K562 (cell line): ENCODE data around the gene FAM83F. TPM values are rescaled to one million over a fixed set of nuclear protein-coding genes. Genes with fewer than 3 reads are reported as not detected.

ENCODE experiments used
- PTBP1 ChIP-seq: fragments of 200-400 bp; formaldehyde crosslinking; IDR thresholded peaks from 2 replicates; pipeline ENCODE4 v1.6.1; 2017; ENCODE audit warnings: low read depth, low read length
- TRIM25 ChIP-seq: fragments of 450-650 bp; IDR thresholded peaks from 2 replicates; pipeline ENCODE4 v1.7.0; 2016; ENCODE audit warnings: borderline replicate concordance
- TSHZ1 ChIP-seq: fragments of 250-450 bp; sonication (Bioruptor Pico); IDR thresholded peaks from 2 replicates; pipeline ENCODE4 v1.4.0; 2020; ENCODE audit warnings: mild to moderate bottlenecking, moderate library complexity
- polyA plus RNA-seq, 8 experiments: library from polyadenylated mRNA; depleted of rRNA in 4 of 8; stranded (reverse) in 5 of 8; unstranded in 3 of 8; fragments of >200 nt; fragmentation: Nextera tagmentation in 2 of 8; fragmentation: Illumina TruSeq in 1 of 8; extraction: Ambion mirVana in 2 of 8; extraction: Trizol in 1 of 8; gene quantifications; 2 replicates each; pipeline versions ENCODE4 v1.2.1 to v1.2.3, GENCODE V29; 2011 to 2014; ENCODE audit warnings: inconsistent platforms in 1 of 8, missing spikeins in 1 of 8
- total RNA-seq, 7 experiments: library from RNA; depleted of rRNA in 6 of 7; stranded (reverse); fragments of >200 nt in 6 of 7; fragmentation: Illumina TruSeq in 2 of 7; extraction: Trizol in 2 of 7; gene quantifications; 2 replicates each; pipeline versions ENCODE4 v1.2.1 to v1.2.3, GENCODE V29; 2011 to 2021; ENCODE audit warnings: low replicate concordance in 1 of 7

The FAM83F gene
- total and polyA plus RNA-seq, 9 of the 15 experiments (the other 6 are each of a cell fraction or from before 2014, with no cell fraction given) = under 0.01 to 0.13 (median 0.04) TPM; not detected in 1

DNA sequence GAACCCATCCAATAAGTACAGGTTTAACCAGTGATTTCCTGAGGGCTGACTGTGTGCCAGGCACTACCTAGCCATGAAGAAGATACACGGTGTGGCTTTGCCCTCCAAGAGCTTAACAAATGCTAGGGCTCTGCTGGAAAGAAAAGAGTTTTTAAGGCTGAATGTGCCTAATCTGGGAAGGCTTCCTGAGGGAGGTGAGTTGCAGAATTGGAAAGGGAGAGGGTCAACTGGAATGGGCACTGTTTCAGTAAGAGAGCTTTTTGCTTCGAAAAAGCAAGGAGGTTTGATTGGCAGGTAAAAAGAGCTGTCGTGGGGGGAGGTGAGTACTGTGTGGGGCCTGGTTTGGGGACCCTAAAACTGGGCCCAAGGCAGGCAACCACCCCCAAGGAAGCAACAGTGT lies 2.7 kb downstream of the FAM83F start (continued):
- no peak for TF ChIP-seq TSHZ1 (CRISPR knock-in tag)
- TF ChIP-seq PTBP1 = no peak
- TF ChIP-seq TRIM25 = no peak
